Measurements from ENCODE around the gene UIMC1. TPM values are rescaled to one million over a fixed set of nuclear protein-coding genes. Genes with fewer than 3 reads are reported as not detected.
"Not testable (repeated sequence)": the region's sequence is repeated elsewhere in the genome, so short reads cannot be mapped to it uniquely, and the experiment has no call there.

Gene UIMC1
- 10 to 100 TPM; 33.1 to 33.3 TPM for total RNA-seq
- long read RNA-seq, transcript UIMC1-212 (15 exons, 2,502 nt): major isoform, 7 of 22 reads
- long read RNA-seq, partial matches to known transcripts: 0 of 22 reads
- long read RNA-seq, other reads (novel, unspliced or antisense): 13 of 22 reads

GRCh38 chr5:177006265-177006972, at the start of gene UIMC1:
UIMC1 (minus strand) TSS chr5:177006779; CDS start chr5:176982615, 24,164 bp downstream.
- ATAC-seq: peak; percentile 90
- DNase-seq: peak; percentile 88 to 96
- intact Hi-C loops (cut with DNase I, micrococcal nuclease): no loop called here

- intact Hi-C loops (cut with DNase I, micrococcal nuclease): no loop called here
- ATAC-seq (no peak), DNase-seq (no peak)
Measured at GRCh38 chr5:177049285-177049684, 42.7 kb upstream of the UIMC1 start.

- DNase-seq; ATAC-seq; intact Hi-C loops (cut with DNase I, micrococcal nuclease): not testable (repeated sequence)
Measured at GRCh38 chr5:177048531-177048930, 42.0 kb upstream of the UIMC1 start.

GRCh38 chr5:177045631-177046030, 39.1 kb upstream of the UIMC1 start:
- ATAC-seq (peak; percentile 97), DNase-seq (no peak)
- intact Hi-C loops (cut with DNase I, micrococcal nuclease): no loop called here

- peak; percentile 20 for ATAC-seq
- DNase-seq: no peak
- intact Hi-C loops (cut with DNase I, micrococcal nuclease): no loop called here
Measured at GRCh38 chr5:177044641-177045040, 38.1 kb upstream of the UIMC1 start.

- DNase-seq (no peak), ATAC-seq (no peak)
- intact Hi-C loops (cut with DNase I, micrococcal nuclease): no loop called here
Measured at GRCh38 chr5:177043958-177044357, 37.4 kb upstream of the UIMC1 start.

- DNase-seq (no peak), ATAC-seq (no peak)
- intact Hi-C loops (cut with DNase I, micrococcal nuclease): no loop called here
Measured at GRCh38 chr5:177043114-177043513, 36.5 kb upstream of the UIMC1 start.

GRCh38 chr5:177041936-177042335, 35.4 kb upstream of the UIMC1 start:
- no peak for ATAC-seq
- intact Hi-C loops (cut with DNase I, micrococcal nuclease): no loop called here
- no peak for DNase-seq

- DNase-seq (no peak), ATAC-seq (no peak)
- intact Hi-C loops (cut with DNase I, micrococcal nuclease): no loop called here
Measured at GRCh38 chr5:177040814-177041420, 34.3 kb upstream of the UIMC1 start.

- DNase-seq: no peak
- intact Hi-C loops (cut with DNase I, micrococcal nuclease): no loop called here
- no peak for ATAC-seq
Measured at GRCh38 chr5:177036921-177037320, 30.3 kb upstream of the UIMC1 start.

GRCh38 chr5:177036443-177036842, 29.9 kb upstream of the UIMC1 start:
- no peak for ATAC-seq
- DNase-seq: no peak
- intact Hi-C loops (cut with DNase I, micrococcal nuclease): no loop called here

GRCh38 chr5:177035976-177036375, 29.4 kb upstream of the UIMC1 start:
- ATAC-seq (no peak), DNase-seq (no peak)
- intact Hi-C loops (cut with DNase I, micrococcal nuclease): no loop called here

- intact Hi-C loops (cut with DNase I, micrococcal nuclease): no loop called here
- no peak for DNase-seq
- no peak for ATAC-seq
Measured at GRCh38 chr5:177029498-177029897, 22.9 kb upstream of the UIMC1 start.

- ATAC-seq (no peak), DNase-seq (no peak)
- intact Hi-C loops (cut with DNase I, micrococcal nuclease): no loop called here
Measured at GRCh38 chr5:177027665-177028064, 21.1 kb upstream of the UIMC1 start.

- intact Hi-C loops (cut with DNase I, micrococcal nuclease): no loop called here
- DNase-seq (no peak), ATAC-seq (no peak)
Measured at GRCh38 chr5:177025101-177025601, 18.6 kb upstream of the UIMC1 start.

GRCh38 chr5:177024559-177024958, 18.0 kb upstream of the UIMC1 start:
- DNase-seq (no peak), ATAC-seq (no peak)
- intact Hi-C loops (cut with DNase I, micrococcal nuclease): no loop called here

GRCh38 chr5:177023303-177023664, 16.7 kb upstream of the UIMC1 start:
- ATAC-seq (peak; percentile 15), DNase-seq (peak in 1 of 2 donors; percentile 18)
- intact Hi-C loops (cut with DNase I, micrococcal nuclease): no loop called here

- DNase-seq (peak; percentile 92 to 95), ATAC-seq (peak; percentile 94)
- intact Hi-C loops (cut with DNase I, micrococcal nuclease): no loop called here
Measured at GRCh38 chr5:177022386-177023302, 16.1 kb upstream of the UIMC1 start, which contains the start of gene ZNF346. ZNF346 (plus strand) TSS chr5:177022696; CDS start chr5:177022739, 43 bp downstream.

- no peak for DNase-seq
- ATAC-seq: no peak
- intact Hi-C loops (cut with DNase I, micrococcal nuclease): no loop called here
Measured at GRCh38 chr5:177020033-177020432, 13.5 kb upstream of the UIMC1 start.

Measured in left colon (tissue), 2 donors.